ENCODE measurements around the gene PLBD2.

The PLBD2 gene

DNA sequence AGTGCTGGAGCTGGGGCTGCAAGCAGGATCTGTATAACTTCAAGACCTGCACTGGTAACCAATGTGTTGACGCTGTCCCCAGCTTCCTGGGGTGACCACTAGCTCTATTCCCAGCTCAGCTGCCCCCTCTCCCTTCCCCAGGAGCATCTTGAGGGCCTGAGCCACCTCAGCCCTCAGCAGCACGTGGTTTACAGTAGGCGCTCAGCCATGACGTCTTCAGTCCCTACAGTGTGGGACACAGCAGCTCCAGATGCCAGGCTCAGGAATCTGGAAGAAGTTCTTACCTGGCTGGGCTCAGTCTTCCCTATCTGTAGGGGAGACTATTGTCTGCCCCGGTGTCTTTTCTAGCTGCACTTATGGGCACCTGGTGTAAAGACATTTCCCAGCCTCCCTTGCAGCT is 36.7 kb downstream of the PLBD2 start:
- Histone ChIP-seq H3K79me1 (replicated peaks; ENCODE audit: low read length, poor library complexity, severe bottlenecking) (no peaks in the 10 kb centered on the region), H3K4me3 (ENCODE audit: insufficient read depth in 1 of 2, low read depth in 1 of 2, low read length in 2 of 2) (no peak overlapping the region), H2BK12ac (ENCODE audit: low read length in 2 of 2) (no peak overlapping the region), H3K9me3 (ENCODE audit: control insufficient read depth, low read length) (no peaks in the 10 kb centered on the region), H3K4me2 (ENCODE audit: low read length, poor library complexity, severe bottlenecking) (no peak overlapping the region), H3K4ac (ENCODE audit: low read depth in 1 of 2, low read length in 2 of 2) (no peak overlapping the region), H3K27me3 (ENCODE audit: control insufficient read depth in 1 of 2, insufficient read depth in 1 of 2, low read length in 2 of 2) (peaks cover 18 to 29% of the 10 kb centered on the region in 2 experiments), H3K14ac (ENCODE audit: low read length in 2 of 2) (no peak overlapping the region), H4K91ac (ENCODE audit: low read length) (no peak overlapping the region), H3K4me1 (ENCODE audit: control insufficient read depth, insufficient read depth, low read depth, low read length) (no peaks in the 10 kb centered on the region), H2AFZ (ENCODE audit: low read depth, low read length) (no peak overlapping the region), H2BK15ac (ENCODE audit: low read depth, poor library complexity, severe bottlenecking) (no peak overlapping the region), H2BK5ac (ENCODE audit: low read depth, low read length, poor library complexity, severe bottlenecking) (no peak overlapping the region), H4K8ac (ENCODE audit: low read length) (no peak overlapping the region), H3K9ac (ENCODE audit: low read length) (no peak overlapping the region), H3K36me3 (ENCODE audit: control insufficient read depth in 1 of 2, insufficient read depth in 2 of 2, low read depth in 1 of 2, low read length in 2 of 2) (peaks cover 5 to 20% of the 10 kb centered on the region in 2 experiments), H3K18ac (ENCODE audit: low read depth in 1 of 2, low read length in 2 of 2) (no peak overlapping the region), H2BK120ac (ENCODE audit: low read depth, low read length) (no peak overlapping the region), H2AK5ac (ENCODE audit: low read length, severe bottlenecking) (no peak overlapping the region), H3K23ac (ENCODE audit: low read length in 2 of 2) (no peak overlapping the region), H3K27ac (ENCODE audit: low read length, poor library complexity, severe bottlenecking) (no peak overlapping the region)
- WGBS = 86% methylated on average over 5 of the region's 5 CpGs
- no peak for DNase-seq

DNA sequence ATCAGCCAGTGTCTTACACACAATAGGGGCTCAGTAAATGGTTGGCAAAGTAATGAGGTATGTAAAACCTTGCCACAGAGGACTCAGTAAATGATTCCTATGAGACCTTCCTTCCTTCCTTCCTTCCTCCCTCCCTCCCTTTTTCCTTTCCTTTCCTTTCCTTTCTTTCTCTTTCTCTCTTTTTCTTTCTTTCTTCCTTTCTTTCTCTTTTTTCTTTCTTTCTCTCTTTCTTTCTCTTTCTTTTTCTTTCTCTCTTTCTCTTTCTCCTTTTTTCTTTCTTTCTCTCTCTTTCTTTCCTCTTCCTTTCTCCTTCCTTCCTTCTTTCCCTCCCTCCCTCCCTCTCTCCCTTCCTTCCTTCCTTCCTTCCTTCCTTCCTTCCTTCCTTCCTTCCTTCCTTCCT is 37.8 kb downstream of the PLBD2 start:
- no peak overlapping the region for H4K91ac ChIP-seq (ENCODE audit: low read length)
- no peak overlapping the region for H3K23ac ChIP-seq (ENCODE audit: low read length in 2 of 2)
- H3K4ac ChIP-seq (ENCODE audit: low read depth in 1 of 2, low read length in 2 of 2) = no peak overlapping the region
- no peak overlapping the region for H2AFZ ChIP-seq (ENCODE audit: low read depth, low read length)
- H3K4me2 ChIP-seq (ENCODE audit: low read length, poor library complexity, severe bottlenecking) = no peak overlapping the region
- H3K27me3 ChIP-seq (ENCODE audit: control insufficient read depth in 1 of 2, insufficient read depth in 1 of 2, low read length in 2 of 2) = peaks cover 18 to 29% of the 10 kb centered on the region in 2 experiments
- H3K4me1 ChIP-seq (ENCODE audit: control insufficient read depth, insufficient read depth, low read depth, low read length) = no peaks in the 10 kb centered on the region
- H3K4me3 ChIP-seq (ENCODE audit: insufficient read depth in 1 of 2, low read depth in 1 of 2, low read length in 2 of 2) = no peak overlapping the region
- H3K9me3 ChIP-seq (ENCODE audit: control insufficient read depth, low read length) = no peaks in the 10 kb centered on the region
- no peak overlapping the region for H2BK12ac ChIP-seq (ENCODE audit: low read length in 2 of 2)
- H3K79me1 ChIP-seq (replicated peaks; ENCODE audit: low read length, poor library complexity, severe bottlenecking) = no peaks in the 10 kb centered on the region
- H3K14ac ChIP-seq (ENCODE audit: low read length in 2 of 2) = no peak overlapping the region
- no peak overlapping the region for H3K27ac ChIP-seq (ENCODE audit: low read length, poor library complexity, severe bottlenecking)
- H3K36me3 ChIP-seq (ENCODE audit: control insufficient read depth in 1 of 2, insufficient read depth in 2 of 2, low read depth in 1 of 2, low read length in 2 of 2) = peaks cover 4 to 9% of the 10 kb centered on the region in 2 experiments
- H2BK5ac ChIP-seq (ENCODE audit: low read depth, low read length, poor library complexity, severe bottlenecking) = no peak overlapping the region
- H3K9ac ChIP-seq (ENCODE audit: low read length) = no peak overlapping the region
- DNase-seq = no peak
- H2AK5ac ChIP-seq (ENCODE audit: low read length, severe bottlenecking) = no peak overlapping the region
- no peak overlapping the region for H2BK120ac ChIP-seq (ENCODE audit: low read depth, low read length)
- no peak overlapping the region for H3K18ac ChIP-seq (ENCODE audit: low read depth in 1 of 2, low read length in 2 of 2)
- H2BK15ac ChIP-seq (ENCODE audit: low read depth, poor library complexity, severe bottlenecking) = no peak overlapping the region
- H4K8ac ChIP-seq (ENCODE audit: low read length) = no peak overlapping the region

DNA sequence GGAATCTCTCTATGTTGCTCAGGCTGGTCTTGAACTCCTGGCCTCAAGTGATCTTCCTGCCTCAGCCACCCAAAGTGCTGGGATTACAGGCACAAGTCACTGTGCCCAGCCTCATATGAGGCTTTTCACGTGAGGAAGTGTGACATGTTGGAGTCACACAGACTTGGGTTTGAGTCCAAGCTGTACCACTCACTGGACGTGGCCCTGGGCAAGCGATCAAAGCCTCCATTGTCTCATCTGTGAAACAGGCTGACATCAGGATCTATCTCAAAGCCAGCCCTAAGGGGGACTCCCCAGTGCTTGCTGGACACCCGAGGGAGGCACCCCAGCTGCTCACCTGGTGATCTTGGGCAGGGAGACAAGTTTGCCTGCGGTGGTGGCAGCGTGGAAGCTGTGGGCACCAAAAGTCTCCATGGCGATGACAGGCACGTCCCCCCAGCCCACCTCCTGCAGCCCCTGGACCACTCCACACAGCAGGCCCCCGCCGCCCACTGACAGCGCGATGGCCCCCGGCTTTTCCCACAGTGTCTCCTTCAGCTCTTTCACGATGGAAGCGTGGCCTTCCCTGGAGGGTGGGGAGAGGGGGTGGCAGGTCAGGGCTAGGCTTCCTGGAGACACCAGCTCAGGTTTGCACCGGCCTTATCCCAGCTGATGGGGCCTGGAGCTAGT is 38.6 kb downstream of the PLBD2 start:
- Histone ChIP-seq H3K4me1 (ENCODE audit: control insufficient read depth, insufficient read depth, low read depth, low read length) (no peaks in the 10 kb centered on the region), H2AK5ac (ENCODE audit: low read length, severe bottlenecking) (no peak overlapping the region), H3K27me3 (ENCODE audit: control insufficient read depth in 1 of 2, insufficient read depth in 1 of 2, low read length in 2 of 2) (peaks cover 18 to 29% of the 10 kb centered on the region in 2 experiments), H2BK120ac (ENCODE audit: low read depth, low read length) (no peak overlapping the region), H2AFZ (ENCODE audit: low read depth, low read length) (no peak overlapping the region), H2BK15ac (ENCODE audit: low read depth, poor library complexity, severe bottlenecking) (no peak overlapping the region), H3K27ac (ENCODE audit: low read length, poor library complexity, severe bottlenecking) (no peak overlapping the region), H3K4me2 (ENCODE audit: low read length, poor library complexity, severe bottlenecking) (no peak overlapping the region), H3K14ac (ENCODE audit: low read length in 2 of 2) (no peak overlapping the region), H3K79me1 (replicated peaks; ENCODE audit: low read length, poor library complexity, severe bottlenecking) (no peaks in the 10 kb centered on the region), H3K23ac (ENCODE audit: low read length in 2 of 2) (no peak overlapping the region), H3K9me3 (ENCODE audit: control insufficient read depth, low read length) (no peaks in the 10 kb centered on the region), H3K4ac (ENCODE audit: low read depth in 1 of 2, low read length in 2 of 2) (no peak overlapping the region), H2BK5ac (ENCODE audit: low read depth, low read length, poor library complexity, severe bottlenecking) (no peak overlapping the region), H3K36me3 (ENCODE audit: control insufficient read depth in 1 of 2, insufficient read depth in 2 of 2, low read depth in 1 of 2, low read length in 2 of 2) (peaks cover 0 to 3% of the 10 kb centered on the region in 2 experiments), H4K91ac (ENCODE audit: low read length) (no peak overlapping the region), H2BK12ac (ENCODE audit: low read length in 2 of 2) (no peak overlapping the region), H4K8ac (ENCODE audit: low read length) (no peak overlapping the region), H3K18ac (ENCODE audit: low read depth in 1 of 2, low read length in 2 of 2) (no peak overlapping the region), H3K9ac (ENCODE audit: low read length) (no peak overlapping the region), H3K4me3 (ENCODE audit: insufficient read depth in 1 of 2, low read depth in 1 of 2, low read length in 2 of 2) (no peak overlapping the region)
- DNase-seq = no peak
- 87% methylated on average over 13 of the region's 16 CpGs for WGBS

DNA sequence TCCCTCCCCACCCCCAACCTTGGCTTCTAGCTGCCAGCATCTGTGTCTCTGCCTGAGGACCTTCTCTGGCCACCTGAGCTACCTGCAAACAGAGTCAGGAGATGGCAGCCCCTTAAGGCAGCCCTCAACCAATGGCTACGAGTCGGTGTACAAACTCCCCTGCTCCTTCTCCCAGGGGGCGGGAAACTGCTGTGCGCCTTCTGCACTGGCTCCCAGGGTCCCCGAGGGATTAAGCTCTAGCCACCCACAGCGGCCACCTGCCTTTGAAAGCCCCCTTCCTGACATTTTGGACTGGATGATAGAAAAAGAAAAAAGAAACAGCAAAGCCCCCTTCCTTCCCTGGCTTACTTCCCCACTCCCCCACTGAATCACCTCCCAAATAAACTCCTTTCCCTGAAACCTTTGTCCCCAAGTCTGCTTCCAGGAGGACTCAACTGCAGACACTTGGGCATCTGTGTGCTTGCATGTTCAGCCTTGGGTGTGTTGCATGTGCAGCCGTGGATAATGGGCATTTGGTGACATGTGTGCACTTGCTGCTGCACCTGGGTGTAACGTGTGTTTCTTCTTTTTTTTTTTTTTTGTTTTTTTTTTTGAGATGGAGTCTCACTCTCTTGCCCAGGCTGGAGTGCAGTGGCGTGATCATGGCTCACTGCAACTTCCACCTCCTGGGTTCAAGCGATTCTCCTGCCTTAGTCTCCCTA is 39.3 kb downstream of the PLBD2 start:
- no peak overlapping the region for H3K14ac ChIP-seq (ENCODE audit: low read length in 2 of 2)
- no peak overlapping the region for H3K27ac ChIP-seq (ENCODE audit: low read length, poor library complexity, severe bottlenecking)
- no peak overlapping the region for H3K4ac ChIP-seq (ENCODE audit: low read depth in 1 of 2, low read length in 2 of 2)
- H3K4me2 ChIP-seq (ENCODE audit: low read length, poor library complexity, severe bottlenecking) = no peak overlapping the region
- no peak for DNase-seq
- no peak overlapping the region for H2BK5ac ChIP-seq (ENCODE audit: low read depth, low read length, poor library complexity, severe bottlenecking)
- H2AFZ ChIP-seq (ENCODE audit: low read depth, low read length) = no peak overlapping the region
- H3K9me3 ChIP-seq (ENCODE audit: control insufficient read depth, low read length) = no peaks in the 10 kb centered on the region
- no peak overlapping the region for H2BK12ac ChIP-seq (ENCODE audit: low read length in 2 of 2)
- H3K23ac ChIP-seq (ENCODE audit: low read length in 2 of 2) = no peak overlapping the region
- H3K36me3 ChIP-seq (ENCODE audit: control insufficient read depth in 1 of 2, insufficient read depth in 2 of 2, low read depth in 1 of 2, low read length in 2 of 2) = no peaks in the 10 kb centered on the region
- 82% methylated on average over 7 of the region's 10 CpGs for WGBS
- H2AK5ac ChIP-seq (ENCODE audit: low read length, severe bottlenecking) = no peak overlapping the region
- no peak overlapping the region for H4K91ac ChIP-seq (ENCODE audit: low read length)
- H2BK120ac ChIP-seq (ENCODE audit: low read depth, low read length) = no peak overlapping the region
- H2BK15ac ChIP-seq (ENCODE audit: low read depth, poor library complexity, severe bottlenecking) = no peak overlapping the region
- H3K4me3 ChIP-seq (ENCODE audit: insufficient read depth in 1 of 2, low read depth in 1 of 2, low read length in 2 of 2) = no peak overlapping the region
- H4K8ac ChIP-seq (ENCODE audit: low read length) = no peak overlapping the region
- no peak overlapping the region for H3K9ac ChIP-seq (ENCODE audit: low read length)
- H3K27me3 ChIP-seq (ENCODE audit: control insufficient read depth in 1 of 2, insufficient read depth in 1 of 2, low read length in 2 of 2) = peaks cover 18 to 29% of the 10 kb centered on the region in 2 experiments
- no peaks in the 10 kb centered on the region for H3K4me1 ChIP-seq (ENCODE audit: control insufficient read depth, insufficient read depth, low read depth, low read length)
- H3K79me1 ChIP-seq (replicated peaks; ENCODE audit: low read length, poor library complexity, severe bottlenecking) = no peaks in the 10 kb centered on the region
- H3K18ac ChIP-seq (ENCODE audit: low read depth in 1 of 2, low read length in 2 of 2) = no peak overlapping the region
